ENCODE data around the gene LIFR.

LIFR gene

GRCh38 chr5:38546691-38547146 lies 9.7 kb downstream of the LIFR start:
- H3K9me3 ChIP-seq (ENCODE audit: low read length), result no peaks in the 10 kb centered on the region
- no peak overlapping the region for H3K27ac ChIP-seq (ENCODE audit: low read depth, low read length)
- H3K27me3 ChIP-seq (ENCODE audit: control insufficient read depth in 1 of 2, insufficient read depth in 2 of 2, low read length in 2 of 2), result no peaks in the 10 kb centered on the region
- H3K9ac ChIP-seq (ENCODE audit: low read length), result no peak overlapping the region
- no peaks in the 10 kb centered on the region for H3K36me3 ChIP-seq (ENCODE audit: insufficient read depth, low read length)
- H3K4me3 ChIP-seq (ENCODE audit: low read depth in 1 of 2, low read length in 2 of 2), result no peak overlapping the region
- H3K4me1 ChIP-seq (ENCODE audit: insufficient read depth, low read length), result peaks cover 12% of the 10 kb centered on the region

- no peak overlapping the region for H3K4me3 ChIP-seq (ENCODE audit: low read depth in 1 of 2, low read length in 2 of 2)
- no peaks in the 10 kb centered on the region for H3K9me3 ChIP-seq (ENCODE audit: low read length)
- H3K27ac ChIP-seq (ENCODE audit: low read depth, low read length), result no peak overlapping the region
- peaks cover 12% of the 10 kb centered on the region for H3K4me1 ChIP-seq (ENCODE audit: insufficient read depth, low read length)
- H3K27me3 ChIP-seq (ENCODE audit: control insufficient read depth in 1 of 2, insufficient read depth in 2 of 2, low read length in 2 of 2), result no peaks in the 10 kb centered on the region
- no peak overlapping the region for H3K9ac ChIP-seq (ENCODE audit: low read length)
- no peaks in the 10 kb centered on the region for H3K36me3 ChIP-seq (ENCODE audit: insufficient read depth, low read length)
These were observed 12.6 kb downstream of the LIFR start for GRCh38 chr5:38543886-38544285.

GRCh38 chr5:38543074-38543473 lies 13.4 kb downstream of the LIFR start:
- Histone ChIP-seq H3K9ac (ENCODE audit: low read length) (no peak overlapping the region), H3K4me3 (ENCODE audit: low read depth in 1 of 2, low read length in 2 of 2) (no peak overlapping the region), H3K27me3 (ENCODE audit: control insufficient read depth in 1 of 2, insufficient read depth in 2 of 2, low read length in 2 of 2) (no peaks in the 10 kb centered on the region), H3K36me3 (ENCODE audit: insufficient read depth, low read length) (no peaks in the 10 kb centered on the region), H3K4me1 (ENCODE audit: insufficient read depth, low read length) (peaks cover 8% of the 10 kb centered on the region), H3K9me3 (ENCODE audit: low read length) (no peaks in the 10 kb centered on the region), H3K27ac (ENCODE audit: low read depth, low read length) (no peak overlapping the region)

GRCh38 chr5:38541174-38541725 lies 15.2 kb downstream of the LIFR start:
- H3K36me3 ChIP-seq (ENCODE audit: insufficient read depth, low read length), result no peaks in the 10 kb centered on the region
- H3K4me1 ChIP-seq (ENCODE audit: insufficient read depth, low read length), result peaks cover 7% of the 10 kb centered on the region
- H3K27ac ChIP-seq (ENCODE audit: low read depth, low read length), result no peak overlapping the region

GRCh38 chr5:38540314-38540713 lies 16.1 kb downstream of the LIFR start:
- Histone ChIP-seq H3K36me3 (ENCODE audit: insufficient read depth, low read length) (no peaks in the 10 kb centered on the region), H3K4me1 (ENCODE audit: insufficient read depth, low read length) (peaks cover 14% of the 10 kb centered on the region), H3K9ac (ENCODE audit: low read length) (no peak overlapping the region), H3K27me3 (ENCODE audit: control insufficient read depth in 1 of 2, insufficient read depth in 2 of 2, low read length in 2 of 2) (no peaks in the 10 kb centered on the region), H3K9me3 (ENCODE audit: low read length) (no peaks in the 10 kb centered on the region), H3K27ac (ENCODE audit: low read depth, low read length) (no peak overlapping the region), H3K4me3 (ENCODE audit: low read depth in 1 of 2, low read length in 2 of 2) (no peak overlapping the region)

More at GRCh38 chr5:38541174-38541725, 15.2 kb downstream of the LIFR start:
- Histone ChIP-seq H3K27me3 (ENCODE audit: control insufficient read depth in 1 of 2, insufficient read depth in 2 of 2, low read length in 2 of 2) (no peaks in the 10 kb centered on the region), H3K9me3 (ENCODE audit: low read length) (no peaks in the 10 kb centered on the region), H3K9ac (ENCODE audit: low read length) (no peak overlapping the region), H3K4me3 (ENCODE audit: low read depth in 1 of 2, low read length in 2 of 2) (no peak overlapping the region)

- H3K9ac ChIP-seq (ENCODE audit: low read length), result no peak overlapping the region
- no peaks in the 10 kb centered on the region for H3K9me3 ChIP-seq (ENCODE audit: low read length)
- no peak overlapping the region for H3K27ac ChIP-seq (ENCODE audit: low read depth, low read length)
- H3K36me3 ChIP-seq (ENCODE audit: insufficient read depth, low read length), result no peaks in the 10 kb centered on the region
- H3K27me3 ChIP-seq (ENCODE audit: control insufficient read depth in 1 of 2, insufficient read depth in 2 of 2, low read length in 2 of 2), result no peaks in the 10 kb centered on the region
- H3K4me1 ChIP-seq (ENCODE audit: insufficient read depth, low read length), result peaks cover 14% of the 10 kb centered on the region
- H3K4me3 ChIP-seq (ENCODE audit: low read depth in 1 of 2, low read length in 2 of 2), result no peak overlapping the region
These were observed 18.3 kb downstream of the LIFR start for GRCh38 chr5:38538161-38538560.

GRCh38 chr5:38537505-38537904 lies 18.9 kb downstream of the LIFR start:
- H3K36me3 ChIP-seq (ENCODE audit: insufficient read depth, low read length), result no peaks in the 10 kb centered on the region
- H3K9ac ChIP-seq (ENCODE audit: low read length), result no peak overlapping the region
- no peaks in the 10 kb centered on the region for H3K9me3 ChIP-seq (ENCODE audit: low read length)
- no peak overlapping the region for H3K4me3 ChIP-seq (ENCODE audit: low read depth in 1 of 2, low read length in 2 of 2)
- H3K27me3 ChIP-seq (ENCODE audit: control insufficient read depth in 1 of 2, insufficient read depth in 2 of 2, low read length in 2 of 2), result no peaks in the 10 kb centered on the region
- H3K4me1 ChIP-seq (ENCODE audit: insufficient read depth, low read length), result peaks cover 14% of the 10 kb centered on the region
- no peak overlapping the region for H3K27ac ChIP-seq (ENCODE audit: low read depth, low read length)

GRCh38 chr5:38536968-38537367 lies 19.5 kb downstream of the LIFR start:
- no peaks in the 10 kb centered on the region for H3K27me3 ChIP-seq (ENCODE audit: control insufficient read depth in 1 of 2, insufficient read depth in 2 of 2, low read length in 2 of 2)
- H3K9ac ChIP-seq (ENCODE audit: low read length), result no peak overlapping the region
- no peaks in the 10 kb centered on the region for H3K36me3 ChIP-seq (ENCODE audit: insufficient read depth, low read length)
- H3K27ac ChIP-seq (ENCODE audit: low read depth, low read length), result no peak overlapping the region
- H3K4me1 ChIP-seq (ENCODE audit: insufficient read depth, low read length), result peaks cover 14% of the 10 kb centered on the region
- no peak overlapping the region for H3K4me3 ChIP-seq (ENCODE audit: low read depth in 1 of 2, low read length in 2 of 2)
- no peaks in the 10 kb centered on the region for H3K9me3 ChIP-seq (ENCODE audit: low read length)

- no peak overlapping the region for H3K9ac ChIP-seq (ENCODE audit: low read length)
- H3K9me3 ChIP-seq (ENCODE audit: low read length), result no peaks in the 10 kb centered on the region
- peaks cover 14% of the 10 kb centered on the region for H3K4me1 ChIP-seq (ENCODE audit: insufficient read depth, low read length)
- H3K36me3 ChIP-seq (ENCODE audit: insufficient read depth, low read length), result no peaks in the 10 kb centered on the region
- no peak overlapping the region for H3K27ac ChIP-seq (ENCODE audit: low read depth, low read length)
- H3K4me3 ChIP-seq (ENCODE audit: low read depth in 1 of 2, low read length in 2 of 2), result no peak overlapping the region
- H3K27me3 ChIP-seq (ENCODE audit: control insufficient read depth in 1 of 2, insufficient read depth in 2 of 2, low read length in 2 of 2), result no peaks in the 10 kb centered on the region
These were observed 20.6 kb downstream of the LIFR start for GRCh38 chr5:38535845-38536244.

GRCh38 chr5:38535248-38535750 lies 21.1 kb downstream of the LIFR start:
- Histone ChIP-seq H3K4me3 (ENCODE audit: low read depth in 1 of 2, low read length in 2 of 2) (no peak overlapping the region), H3K9ac (ENCODE audit: low read length) (no peak overlapping the region), H3K9me3 (ENCODE audit: low read length) (no peaks in the 10 kb centered on the region), H3K4me1 (ENCODE audit: insufficient read depth, low read length) (peaks cover 18% of the 10 kb centered on the region), H3K27me3 (ENCODE audit: control insufficient read depth in 1 of 2, insufficient read depth in 2 of 2, low read length in 2 of 2) (no peaks in the 10 kb centered on the region), H3K27ac (ENCODE audit: low read depth, low read length) (no peak overlapping the region), H3K36me3 (ENCODE audit: insufficient read depth, low read length) (no peaks in the 10 kb centered on the region)

- Histone ChIP-seq H3K9me3 (ENCODE audit: low read length) (no peaks in the 10 kb centered on the region), H3K36me3 (ENCODE audit: insufficient read depth, low read length) (no peaks in the 10 kb centered on the region), H3K4me1 (ENCODE audit: insufficient read depth, low read length) (peaks cover 19% of the 10 kb centered on the region), H3K4me3 (ENCODE audit: low read depth in 1 of 2, low read length in 2 of 2) (no peak overlapping the region), H3K27ac (ENCODE audit: low read depth, low read length) (no peak overlapping the region), H3K9ac (ENCODE audit: low read length) (no peak overlapping the region), H3K27me3 (ENCODE audit: control insufficient read depth in 1 of 2, insufficient read depth in 2 of 2, low read length in 2 of 2) (no peaks in the 10 kb centered on the region)
These were observed 22.3 kb downstream of the LIFR start for GRCh38 chr5:38534156-38534453.
